Left kidney (tissue), 1 donor: ENCODE results near the gene TMEM63C. TPM values are rescaled to one million over a fixed set of nuclear protein-coding genes. Genes with fewer than 3 reads are reported as not detected.

ENCODE experiments used
- polyA plus RNA-seq: library from polyadenylated mRNA; unstranded; fragments of 120-200 nt; gene quantifications from one replicate; pipeline ENCODE4 v1.2.1, GENCODE V29; 2013; ENCODE audit not compliant: insufficient read length

The TMEM63C gene
- polyA plus RNA-seq, 1 donor, result 2.8 TPM

Other genes starting within 250 kb of the TMEM63C start
- 42.3 TPM for gene IRF2BPL, start 153.1 kb upstream of the TMEM63C start, polyA plus RNA-seq
- 27.9 TPM for gene CIPC, start 83.5 kb upstream of the TMEM63C start, polyA plus RNA-seq
- gene ZDHHC22, start 40.0 kb upstream of the TMEM63C start, polyA plus RNA-seq, result 0.57 TPM
- gene NGB, start 89.4 kb downstream of the TMEM63C start, polyA plus RNA-seq, result not detected
- gene POMT2, start 139.1 kb downstream of the TMEM63C start, polyA plus RNA-seq, result 59.7 TPM
- 30.7 TPM for gene GSTZ1, start 139.2 kb downstream of the TMEM63C start, polyA plus RNA-seq
- gene TMED8, start 195.3 kb downstream of the TMEM63C start, polyA plus RNA-seq, result 28.8 TPM
- 12.7 TPM for gene SAMD15, start 195.6 kb downstream of the TMEM63C start, polyA plus RNA-seq
- 4.0 TPM for gene NOXRED1, start 241.7 kb downstream of the TMEM63C start, polyA plus RNA-seq